K562 (cell line): ENCODE measurements around the gene HOXC10. TPM values are rescaled to one million over a fixed set of nuclear protein-coding genes. Genes with fewer than 3 reads are reported as not detected.

Experiments
- ATAC-seq: fragments of 200-7000 bp; cut with Tn5 transposase; 3 replicates; pipeline ENCODE4 v1.9.1; 2020; ENCODE audit warnings: moderate library complexity
- BruUV-seq: library from RNA; stranded (reverse); fragments of 400-500 nt; replicated peaks from 2 replicates; lab custom pipeline; 2021; lab: Mats Ljungman, UMichigan
- CTCF ChIA-PET: fragments of 300-600 bp; formaldehyde crosslinking; extraction: SDS; loops from one replicate; lab custom pipeline; 2021; ENCODE audit warnings: low intra/inter-chr PET ratio; lab: Yijun Ruan, JAX
- POLR2A ChIA-PET: fragments of 300-600, 350-650 bp; sonication (Branson Sonifier 250); formaldehyde crosslinking; extraction: SDS; loops from one replicate; lab custom pipeline; 2021; ENCODE audit warnings: antibody characterized with exemption, inconsistent platforms; lab: Yijun Ruan, JAX
- DNase-seq, 4 experiments: peaks; one replicate each; pipeline versions ENCODE4 v3.0.0 to v3.0.0-alpha.2; 2011 to 2018; ENCODE audit warnings: low spot score in 3 of 4, mixed read lengths in 3 of 4; ENCODE audit errors: extremely low read depth in 1 of 4
- FAIRE-seq: peaks from 2 replicates; lab custom pipeline; 2011; peaks lifted over from hg19 to GRCh38; lab: Jason Lieb, UNC
- H2AFZ ChIP-seq: 2 replicates; pipeline ENCODE4 v1.6.0; 2011; ENCODE audit warnings: low read depth, low read length, control low read depth, inconsistent platforms
- H3K27ac ChIP-seq: fragments of 200-600 bp; 3 replicates; pipeline ENCODE4 v1.8.0; 2011; ENCODE audit warnings: low read depth, mild to moderate bottlenecking, control low read depth, inconsistent platforms, low read length, moderate library complexity, mixed read lengths; ENCODE audit errors: extremely low read depth
- H3K27me3 ChIP-seq, 2 experiments: fragments of 300-600 bp in 1 of 2; 2 replicates in 1 of 2; 3 replicates in 1 of 2; pipeline versions ENCODE4 v1.6.0 to v1.8.0; 2011; ENCODE audit warnings: inconsistent platforms in 2 of 2, low read length in 2 of 2, mild to moderate bottlenecking in 1 of 2, mixed read lengths in 1 of 2, moderate library complexity in 1 of 2; ENCODE audit not compliant: control insufficient read depth in 2 of 2, insufficient read depth in 2 of 2
- H3K36me3 ChIP-seq: fragments of 300-600 bp; 3 replicates; pipeline ENCODE4 v1.8.0; 2011; ENCODE audit warnings: mild to moderate bottlenecking, low read length, inconsistent platforms; ENCODE audit not compliant: control insufficient read depth, insufficient read depth
- H3K4me1 ChIP-seq, 2 experiments: fragments of 200-600 bp in 1 of 2; replicated peaks in 1 of 2; 2 replicates in 1 of 2; 3 replicates in 1 of 2; pipeline versions ENCODE4 v1.5.1 to v1.8.0; 2011; ENCODE audit warnings: inconsistent platforms in 2 of 2, low read length in 2 of 2, mild to moderate bottlenecking in 1 of 2, mixed read lengths in 1 of 2, moderate library complexity in 1 of 2; ENCODE audit not compliant: control insufficient read depth in 2 of 2, insufficient read depth in 2 of 2
- H3K4me2 ChIP-seq: 2 replicates; pipeline ENCODE4 v1.6.1; 2011; ENCODE audit warnings: low read length, control low read depth, inconsistent platforms, mixed read lengths; ENCODE audit not compliant: insufficient read depth
- H3K4me3 ChIP-seq: fragments of 200-600 bp; sonication (generic), shearing (Covaris generic); 2 replicates; pipeline ENCODE4 v1.5.1; 2016; ENCODE audit warnings: control low read depth, inconsistent platforms
- H3K79me2 ChIP-seq: fragments of 200-600 bp; 3 replicates; pipeline ENCODE4 v1.8.0; 2011; ENCODE audit warnings: low read length, inconsistent platforms; ENCODE audit not compliant: control insufficient read depth, insufficient read depth
- H3K9ac ChIP-seq, 2 experiments: 2 replicates each; pipeline versions ENCODE4 v1.6.0 to v1.6.1; 2011; ENCODE audit warnings: low read depth in 2 of 2, low read length in 2 of 2, control low read depth in 1 of 2, inconsistent platforms in 1 of 2, mild to moderate bottlenecking in 1 of 2, mixed read lengths in 1 of 2; ENCODE audit not compliant: insufficient read depth in 1 of 2
- H3K9me1 ChIP-seq: one replicate; pipeline ENCODE4 v1.6.0; 2011; ENCODE audit warnings: inconsistent platforms, mild to moderate bottlenecking, low read length, moderate library complexity; ENCODE audit not compliant: control insufficient read depth, insufficient read depth
- H3K9me3 ChIP-seq: replicated peaks from 2 replicates; pipeline ENCODE4 v1.5.1; 2011; ENCODE audit warnings: low read depth, low read length, inconsistent platforms; ENCODE audit not compliant: control insufficient read depth, insufficient read depth
- H4K20me1 ChIP-seq: replicated peaks from 2 replicates; pipeline ENCODE4 v1.6.1; 2011; ENCODE audit warnings: low read length, inconsistent platforms, mixed read lengths; ENCODE audit not compliant: control insufficient read depth, insufficient read depth
- ARID3B ChIP-seq: fragments of 250-450 bp; sonication (Bioruptor Pico); IDR thresholded peaks from 2 replicates; pipeline ENCODE4 v1.4.0; 2020; ENCODE audit warnings: borderline replicate concordance
- HOXB6 ChIP-seq: fragments of 250-450 bp; sonication (Bioruptor Pico); IDR thresholded peaks from 2 replicates; pipeline ENCODE4 v1.5.1; 2022; ENCODE audit warnings: mild to moderate bottlenecking, borderline replicate concordance
- MXD1 ChIP-seq: fragments of 250-450 bp; sonication (Bioruptor Pico); IDR thresholded peaks from 2 replicates; pipeline ENCODE4 v1.8.0; 2021; ENCODE audit warnings: borderline replicate concordance, mild to moderate bottlenecking, moderate library complexity; ENCODE audit not compliant: poor library complexity, severe bottlenecking
- POLR2AphosphoS2 ChIP-seq: IDR thresholded peaks from 2 replicates; pipeline ENCODE4 v1.6.1; 2012; ENCODE audit warnings: low read length, improper control_type of control experiment
- PREB ChIP-seq: sonication (generic); formaldehyde crosslinking; IDR thresholded peaks from 2 replicates; pipeline ENCODE4 v1.8.1; 2023; ENCODE audit warnings: mild to moderate bottlenecking, missing genetic modification reagents
- TAF9B ChIP-seq: fragments of 450-650 bp; IDR thresholded peaks from 2 replicates; pipeline ENCODE4 v1.6.1; 2018; ENCODE audit warnings: mild to moderate bottlenecking; ENCODE audit not compliant: partially characterized antibody
- ZBTB5 ChIP-seq: fragments of 450-650 bp; IDR thresholded peaks from 2 replicates; pipeline ENCODE4 v1.6.1; 2017; ENCODE audit warnings: antibody characterized with exemption
- ZNF165 ChIP-seq: fragments of 250-450 bp; sonication (Bioruptor Pico); IDR thresholded peaks from 2 replicates; pipeline ENCODE4 v1.4.0; 2020; ENCODE audit warnings: borderline replicate concordance
- ZNF239 ChIP-seq: fragments of 250-450 bp; sonication (Bioruptor Pico); IDR thresholded peaks from 2 replicates; pipeline ENCODE4 v1.4.0; 2020; ENCODE audit warnings: mild to moderate bottlenecking
- ZNF408 ChIP-seq: fragments of 250-450 bp; sonication (Bioruptor Pico); IDR thresholded peaks from 2 replicates; pipeline ENCODE4 v1.4.0; 2020; ENCODE audit warnings: low read depth, mild to moderate bottlenecking, moderate library complexity
- ZNF583 ChIP-seq: fragments of 250-450 bp; sonication (Bioruptor Pico); IDR thresholded peaks from 2 replicates; pipeline ENCODE4 v1.4.0; 2020
- ZNF584 ChIP-seq: fragments of 200-800 bp; sonication (Bioruptor generic); IDR thresholded peaks from 2 replicates; pipeline ENCODE4 v1.6.1; 2016; ENCODE audit warnings: low read depth, mild to moderate bottlenecking, missing genetic modification characterization, missing compliant biosample characterization
- ZNF707 ChIP-seq: fragments of 250-450 bp; sonication (Bioruptor Pico); conservative IDR thresholded peaks from 2 replicates; pipeline ENCODE4 v1.8.0; 2022; ENCODE audit warnings: inconsistent platforms, mild to moderate bottlenecking, moderate library complexity
- ZNF740 ChIP-seq, 3 experiments: fragments of 200-800 bp in 1 of 3; sonication (Bioruptor generic) in 1 of 3; sonication (generic) in 1 of 3; formaldehyde crosslinking in 1 of 3; IDR thresholded peaks; 2 replicates each; pipeline versions ENCODE4 v1.6.1 to v1.8.0; 2016 to 2022; ENCODE audit warnings: mild to moderate bottlenecking in 2 of 3, missing compliant biosample characterization in 2 of 3, missing genetic modification characterization in 2 of 3, missing genetic modification reagents in 1 of 3
- WGBS: fragments of 100-300 bp; shearing (Covaris generic); methylation state at CpG from one replicate; pipeline ENCODE4 v1.1.6; 2016; ENCODE audit warnings: low coverage, mixed read lengths; ENCODE audit not compliant: insufficient coverage; ENCODE audit errors: missing lambda C conversion rate; 5-methylcytosine and 5-hydroxymethylcytosine counted together
- in situ Hi-C: fragments of 300-500 bp; cut with MboI; formaldehyde crosslinking; loops from 4 replicates; pipeline ENCODE4 v1.15.0; 2018; ENCODE audit warnings: inconsistent platforms, mixed read lengths
- intact Hi-C: fragments of 100-400 bp; cut with micrococcal nuclease; formaldehyde crosslinking; loops from 2 replicates; pipeline ENCODE4 v1.14.2; 2022
- polyA plus RNA-seq, 8 experiments: library from polyadenylated mRNA; depleted of rRNA in 4 of 8; stranded (reverse) in 5 of 8; unstranded in 3 of 8; fragments of >200 nt; fragmentation: Nextera tagmentation in 2 of 8; fragmentation: Illumina TruSeq in 1 of 8; extraction: Ambion mirVana in 2 of 8; extraction: Trizol in 1 of 8; gene quantifications; 2 replicates each; pipeline versions ENCODE4 v1.2.1 to v1.2.3, GENCODE V29; 2011 to 2014; ENCODE audit warnings: inconsistent platforms in 1 of 8, missing spikeins in 1 of 8
- total RNA-seq, 7 experiments: library from RNA; depleted of rRNA in 6 of 7; stranded (reverse); fragments of >200 nt in 6 of 7; fragmentation: Illumina TruSeq in 2 of 7; extraction: Trizol in 2 of 7; gene quantifications; 2 replicates each; pipeline versions ENCODE4 v1.2.1 to v1.2.3, GENCODE V29; 2011 to 2021; ENCODE audit warnings: low replicate concordance in 1 of 7

Gene HOXC10
- total and polyA plus RNA-seq, 9 of the 15 experiments (the other 6 are each of a cell fraction or from before 2014, with no cell fraction given) = 0.13 to 0.77 (median 0.35) TPM; not detected in 2

GRCh38 chr12:54039417-54040147 lies 54.6 kb downstream of the HOXC10 start:
- Histone ChIP-seq H3K27ac (no peak overlapping the region), H3K79me2 (no peaks in the 10 kb centered on the region), H3K9ac (no peak overlapping the region), H3K9me1 (no peaks in the 10 kb centered on the region), H3K4me2 (peak overlapping the region; percentile 27; the same call in 1 of the 2 replicates), H3K36me3 (no peaks in the 10 kb centered on the region), H2AFZ (peak overlapping the region; percentile 56), H3K9me3 (no peaks in the 10 kb centered on the region), H3K27me3 (peaks cover 12 to 13% of the 10 kb centered on the region in 2 experiments; a peak in 3 of 5 replicates), H3K4me3 (no peak overlapping the region), H3K4me1 (peaks cover 0 to 5% of the 10 kb centered on the region in 2 experiments; a peak in 3 of 5 replicates), H4K20me1 (no peaks in the 10 kb centered on the region)
- no peak for DNase-seq
- CTCF ChIA-PET = no interaction called here
- WGBS = 12% methylated on average over 16 of the region's 16 CpGs
- no TSS peak for BruUV-seq
- no peak; the same call in 2 of the 3 replicates for ATAC-seq
- in situ Hi-C loops (loop anchor here (5.0 kb wide), 1 partner anchor 93 kb away; no protein-coding TSS in a partner anchor), intact Hi-C loops (no loop called here)
- POLR2A ChIA-PET = interaction anchor here (1.0 to 1.1 kb wide), 2 partner anchors 10 to 12 kb away, joined by 3 read pairs; no protein-coding TSS in a partner anchor
- no peak for FAIRE-seq
- TF ChIP-seq MXD1 (CRISPR knock-in tag) (no peak), ZNF583 (CRISPR knock-in tag) (no peak), HOXB6 (CRISPR knock-in tag) (no peak), POLR2AphosphoS2 (no peak), ZNF740 (CRISPR knock-in tag; IDR thresholded peaks at IDR 0.05) (no peak), ZNF740 (tag; IDR thresholded peaks at IDR 0.05) (no peak), TAF9B (no peak), ZNF584 (CRISPR knock-in tag) (no peak), ZNF408 (no peak), ZNF239 (no peak), ZNF165 (CRISPR knock-in tag) (no peak), ARID3B (CRISPR knock-in tag) (no peak), ZNF707 (no peak), PREB (no peak), ZBTB5 (no peak)
